Stomach (tissue), 9 donors: ENCODE results near the gene ACACA. TPM values are rescaled to one million over a fixed set of nuclear protein-coding genes. Genes with fewer than 3 reads are reported as not detected.
"Not testable (repeated sequence)": the region's sequence is repeated elsewhere in the genome, so short reads cannot be mapped to it uniquely, and the experiment has no call there.

Experiments
- DNase-seq, 2 donors: peaks; one replicate each; pipeline versions ENCODE4 v3.0.0 to v3.0.0-alpha.2; 2013 to 2019
- H3K27ac ChIP-seq, 5 donors: fragments of 200-600 bp in 4 of 5; sonication (generic) in 4 of 5; one replicate each; pipeline ENCODE4 v1.5.1; 2013 to 2019; ENCODE audit warnings: mild to moderate bottlenecking in 1 of 5, moderate library complexity in 1 of 5
- H3K27me3 ChIP-seq, 3 donors: fragments of 200-600 bp; sonication (generic); one replicate each; pipeline ENCODE4 v1.5.1; 2017 to 2019; ENCODE audit warnings: mixed run types in 1 of 3
- H3K36me3 ChIP-seq, 4 donors: fragments of 200-600 bp; sonication (generic); 1 replicate in 3 of 4; 2 replicates in 1 of 4; pipeline ENCODE4 v1.5.1; 2016 to 2019
- H3K4me1 ChIP-seq, 4 donors: fragments of 200-600 bp; sonication (generic); one replicate each; pipeline ENCODE4 v1.5.1; 2016 to 2019
- H3K4me3 ChIP-seq, 4 donors: fragments of 200-600 bp; sonication (generic) in 3 of 4; one replicate each; pipeline ENCODE4 v1.5.1; 2016 to 2019; ENCODE audit warnings: mild to moderate bottlenecking in 1 of 4
- H3K9me3 ChIP-seq, 4 donors: fragments of 200-600 bp; sonication (generic); one replicate each; pipeline ENCODE4 v1.5.1; 2016 to 2019
- EP300 ChIP-seq: sonication (generic); formaldehyde crosslinking; IDR thresholded peaks from one replicate; pipeline ENCODE4 v1.6.1; 2017; ENCODE audit warnings: antibody characterized with exemption
- POLR2A ChIP-seq, 4 donors: fragments of 450-650 bp; IDR thresholded peaks; one replicate each; pipeline ENCODE4 v1.6.1; 2016; ENCODE audit warnings: antibody characterized with exemption in 4 of 4, control low read depth in 2 of 4, mild to moderate bottlenecking in 1 of 4, moderate library complexity in 1 of 4
- POLR2AphosphoS5 ChIP-seq, 3 donors: sonication (generic); formaldehyde crosslinking; IDR thresholded peaks; one replicate each; pipeline ENCODE4 v1.6.1; 2016; ENCODE audit warnings: antibody characterized with exemption in 3 of 3
- WGBS, 5 donors: extraction: QIAGEN DNeasy Blood & Tissue Kit in 3 of 5; methylation state at CpG; one replicate each; pipeline versions ENCODE4 v1.1.5 to v1.1.7; 2013 to 2018; 5-methylcytosine and 5-hydroxymethylcytosine counted together
- intact Hi-C: fragments of 100-400 bp; cut with DNase I; formaldehyde crosslinking; loops from one replicate; pipeline ENCODE4 v1.15.1; 2023; ENCODE audit warnings: low total_unique reads
- polyA plus RNA-seq, 3 donors: library from polyadenylated mRNA; stranded (reverse); fragments of 200-250 nt; gene quantifications; one replicate each; pipeline ENCODE4 v1.2.3, GENCODE V29; 2013
- total RNA-seq, 5 donors: library from RNA; depleted of rRNA; stranded (reverse); fragments of >200 nt; gene quantifications; one replicate each; pipeline versions ENCODE4 v1.1.0 to v1.2.3, GENCODE V29; 2014 to 2016
- TF ChIP-seq, protein P1 (sequence below), 7 experiments: fragments of 450-650 bp in 4 of 7; fragments of 200-600 bp in 3 of 7; sonication (generic) in 3 of 7; IDR thresholded peaks; one replicate each; pipeline ENCODE4 v1.5.1; 2016 to 2019; ENCODE audit warnings: antibody characterized with exemption in 7 of 7, control low read depth in 2 of 7, mild to moderate bottlenecking in 1 of 7
- donor health status: healthy with polysubstance abuse.
- donor health status: Bipolar disorder and iron deficiency.
- donor health status: healthy.

ACACA gene
- total and polyA plus RNA-seq, 8 donors, result 9.9 to 59.8 (median 27.7) TPM

DNA sequence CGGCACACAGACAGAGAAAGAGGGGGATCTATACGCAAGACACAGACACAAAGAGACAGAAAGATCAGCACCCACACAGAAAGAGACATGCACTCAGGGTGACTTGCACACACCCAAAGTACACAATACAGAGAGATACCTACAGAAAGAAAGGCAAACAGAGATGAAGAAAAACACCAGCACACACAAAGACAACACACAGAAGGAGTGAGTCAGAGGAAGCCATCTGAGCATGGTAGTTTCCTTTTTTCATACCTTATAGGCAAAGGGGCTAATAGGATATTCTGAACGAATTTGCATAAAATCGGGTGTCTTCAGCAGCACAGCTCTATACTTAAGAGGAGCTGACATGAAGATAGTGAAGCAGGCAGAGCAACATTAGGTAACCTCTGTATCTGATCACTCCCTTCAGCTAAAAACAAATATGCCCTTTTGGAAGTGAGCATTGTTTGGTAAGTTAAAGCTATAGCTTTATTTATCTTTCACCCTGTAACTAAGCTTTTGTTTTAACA, 259.3 kb downstream of the ACACA start:
- intact Hi-C loops, result no loop called here
- no peak overlapping the region for H3K27ac ChIP-seq
- H3K27me3 ChIP-seq, result no peaks in the 10 kb centered on the region
- no peak overlapping the region for H3K4me3 ChIP-seq
- DNase-seq, result peak in 1 of 2 donors; percentile 39
- WGBS, 5 donors, result 50 to 70% (median 58%) methylated on average over 4 of the region's 4 CpGs
- TF ChIP-seq, protein P1, sequence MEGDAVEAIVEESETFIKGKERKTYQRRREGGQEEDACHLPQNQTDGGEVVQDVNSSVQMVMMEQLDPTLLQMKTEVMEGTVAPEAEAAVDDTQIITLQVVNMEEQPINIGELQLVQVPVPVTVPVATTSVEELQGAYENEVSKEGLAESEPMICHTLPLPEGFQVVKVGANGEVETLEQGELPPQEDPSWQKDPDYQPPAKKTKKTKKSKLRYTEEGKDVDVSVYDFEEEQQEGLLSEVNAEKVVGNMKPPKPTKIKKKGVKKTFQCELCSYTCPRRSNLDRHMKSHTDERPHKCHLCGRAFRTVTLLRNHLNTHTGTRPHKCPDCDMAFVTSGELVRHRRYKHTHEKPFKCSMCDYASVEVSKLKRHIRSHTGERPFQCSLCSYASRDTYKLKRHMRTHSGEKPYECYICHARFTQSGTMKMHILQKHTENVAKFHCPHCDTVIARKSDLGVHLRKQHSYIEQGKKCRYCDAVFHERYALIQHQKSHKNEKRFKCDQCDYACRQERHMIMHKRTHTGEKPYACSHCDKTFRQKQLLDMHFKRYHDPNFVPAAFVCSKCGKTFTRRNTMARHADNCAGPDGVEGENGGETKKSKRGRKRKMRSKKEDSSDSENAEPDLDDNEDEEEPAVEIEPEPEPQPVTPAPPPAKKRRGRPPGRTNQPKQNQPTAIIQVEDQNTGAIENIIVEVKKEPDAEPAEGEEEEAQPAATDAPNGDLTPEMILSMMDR (IDR thresholded peaks at IDR 0.05), result no peak
- TF ChIP-seq EP300 (no peak), POLR2AphosphoS5 (IDR thresholded peaks at IDR 0.05) (no peak), POLR2A (IDR thresholded peaks at IDR 0.05) (no peak)
- peaks cover 0 to 48% (median 26%) of the 10 kb centered on the region in 4 donors for H3K36me3 ChIP-seq
- H3K9me3 ChIP-seq, result no peaks in the 10 kb centered on the region
- peaks cover 0 to 17% (median 6%) of the 10 kb centered on the region in 4 donors for H3K4me1 ChIP-seq

DNA sequence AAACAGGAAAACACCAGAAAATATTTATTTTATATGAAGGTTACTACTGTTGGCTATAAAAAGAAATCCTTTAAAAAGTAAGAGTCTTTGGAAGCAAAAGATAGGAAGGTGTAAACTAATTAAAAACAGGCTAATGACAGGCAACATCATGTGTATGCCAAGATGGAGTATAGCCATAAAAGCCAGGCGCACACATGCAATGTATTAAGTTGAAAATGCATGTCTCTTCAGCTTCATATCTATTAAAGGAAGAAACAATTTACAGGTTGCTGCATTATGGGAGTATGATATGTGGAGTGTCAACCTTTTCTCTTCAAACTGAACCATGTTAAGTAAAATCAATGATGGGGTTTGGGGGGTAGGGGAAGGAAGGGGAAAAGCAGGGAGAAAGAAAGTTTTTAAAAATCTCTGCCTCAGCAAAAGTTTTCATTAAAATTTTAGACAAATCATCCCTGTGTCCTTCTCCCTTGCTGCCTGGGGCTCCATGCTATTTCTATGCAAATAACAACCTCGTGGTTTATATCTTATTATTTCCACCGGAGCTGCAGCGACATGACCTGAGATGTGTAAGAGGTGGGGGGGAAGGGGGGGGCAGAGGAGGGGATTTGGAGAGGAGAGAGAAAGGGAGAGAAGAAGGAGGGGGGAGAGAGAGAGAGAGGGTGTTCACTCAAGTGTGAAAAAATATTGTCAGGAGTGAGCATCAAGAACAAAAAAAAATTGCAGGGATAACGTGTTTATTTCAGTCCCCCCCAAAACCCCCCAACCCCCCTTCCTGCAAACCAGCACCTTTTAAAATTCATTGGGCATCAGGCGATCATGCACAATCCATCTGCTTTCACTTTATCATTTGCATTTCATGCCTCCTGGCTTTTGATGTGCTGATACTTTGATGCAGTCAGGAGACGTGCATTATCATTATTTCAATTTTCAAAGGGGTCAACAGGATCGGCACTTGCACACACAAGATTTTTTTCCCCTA, 260.3 kb downstream of the ACACA start:
- H3K9me3 ChIP-seq, result no peaks in the 10 kb centered on the region
- peaks cover 0 to 40% (median 22%) of the 10 kb centered on the region in 4 donors for H3K36me3 ChIP-seq
- no peak overlapping the region for H3K27ac ChIP-seq
- 71 to 86% (median 80%) methylated on average over 8 of the region's 8 CpGs for WGBS, 5 donors
- DNase-seq, result no peak
- peaks cover 0 to 17% (median 6%) of the 10 kb centered on the region in 4 donors for H3K4me1 ChIP-seq
- no peak for TF ChIP-seq POLR2AphosphoS5 (IDR thresholded peaks at IDR 0.05)
- no peak for TF ChIP-seq EP300
- TF ChIP-seq POLR2A (IDR thresholded peaks at IDR 0.05), result no peak
- TF ChIP-seq, protein P1 (IDR thresholded peaks at IDR 0.05), result no peak
- intact Hi-C loops, result no loop called here
- no peak overlapping the region for H3K4me3 ChIP-seq
- no peaks in the 10 kb centered on the region for H3K27me3 ChIP-seq

DNA sequence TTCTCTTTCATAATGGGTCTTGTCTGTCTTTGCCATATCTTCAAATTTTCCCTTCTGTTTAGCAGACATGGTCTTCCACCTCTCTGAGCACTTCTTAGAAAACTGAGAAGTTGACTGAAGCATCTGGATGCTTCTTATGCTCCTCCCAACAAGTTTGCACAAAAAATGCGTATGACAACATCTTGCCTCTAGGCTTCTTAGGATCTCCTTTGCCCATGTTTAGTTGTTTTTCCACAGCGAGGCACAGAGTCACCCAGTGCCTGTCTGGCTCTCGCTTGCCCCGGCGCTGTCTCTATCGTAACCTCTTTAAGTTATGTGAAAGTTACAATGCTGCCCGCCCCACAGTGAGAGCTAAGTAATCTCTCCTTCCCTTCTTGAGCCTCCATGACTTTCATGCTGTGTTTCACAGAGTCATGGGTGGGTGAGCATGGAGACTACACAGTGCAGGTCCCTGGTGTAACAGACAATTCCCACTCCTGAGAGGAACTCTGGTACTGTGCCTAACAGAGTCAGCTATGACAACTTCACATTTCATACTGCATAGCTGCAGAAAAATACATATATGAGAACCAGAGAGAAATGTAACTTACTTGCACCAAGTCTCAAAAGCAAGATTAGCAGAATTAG, 262.4 kb downstream of the ACACA start:
- no peak for TF ChIP-seq POLR2A (IDR thresholded peaks at IDR 0.05)
- TF ChIP-seq POLR2AphosphoS5 (IDR thresholded peaks at IDR 0.05), result no peak
- no peak for TF ChIP-seq EP300
- TF ChIP-seq, protein P1 (IDR thresholded peaks at IDR 0.05), result no peak
- 93 to 99% (median 97%) methylated on average over 7 of the region's 7 CpGs for WGBS, 5 donors
- H3K27me3 ChIP-seq, result no peaks in the 10 kb centered on the region
- no peak for DNase-seq
- intact Hi-C loops, result no loop called here
- H3K4me1 ChIP-seq, result peaks cover 0 to 17% (median 6%) of the 10 kb centered on the region in 4 donors
- no peaks in the 10 kb centered on the region for H3K9me3 ChIP-seq
- H3K4me3 ChIP-seq, result no peak overlapping the region
- no peak overlapping the region for H3K27ac ChIP-seq
- H3K36me3 ChIP-seq, result peaks cover 0 to 37% (median 22%) of the 10 kb centered on the region in 4 donors

DNA sequence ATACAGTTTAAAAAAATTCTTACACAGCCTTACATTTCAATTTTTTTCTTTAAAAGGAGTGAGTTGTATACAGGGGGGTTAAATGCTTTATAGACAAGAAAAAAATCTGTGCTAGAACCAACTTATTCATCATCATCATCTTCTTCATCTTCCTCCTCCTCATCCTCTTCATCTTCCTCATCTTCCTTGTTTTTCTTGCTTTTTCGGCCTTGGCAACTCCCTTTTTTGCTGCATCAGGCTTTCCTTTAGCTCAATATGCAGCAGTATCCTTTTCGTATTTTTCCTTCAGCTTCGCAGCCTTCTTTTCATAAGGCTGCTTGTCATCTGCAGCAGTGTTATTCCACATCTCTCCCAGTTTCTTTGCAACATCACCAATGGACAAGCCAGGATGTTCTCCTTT, 263.1 kb downstream of the ACACA start:
- peaks cover 0 to 15% (median 6%) of the 10 kb centered on the region in 4 donors for H3K4me1 ChIP-seq
- WGBS, 5 donors, result 89 to 98% (median 98%) methylated on average over 3 of the region's 3 CpGs
- H3K27ac ChIP-seq, H3K9me3 ChIP-seq, intact Hi-C loops, DNase-seq, H3K4me3 ChIP-seq, H3K27me3 ChIP-seq: not testable (repeated sequence)
- peaks cover 0 to 43% (median 22%) of the 10 kb centered on the region in 4 donors for H3K36me3 ChIP-seq
